Measurements from ENCODE around the gene ZNF48.

The ZNF48 gene

DNA sequence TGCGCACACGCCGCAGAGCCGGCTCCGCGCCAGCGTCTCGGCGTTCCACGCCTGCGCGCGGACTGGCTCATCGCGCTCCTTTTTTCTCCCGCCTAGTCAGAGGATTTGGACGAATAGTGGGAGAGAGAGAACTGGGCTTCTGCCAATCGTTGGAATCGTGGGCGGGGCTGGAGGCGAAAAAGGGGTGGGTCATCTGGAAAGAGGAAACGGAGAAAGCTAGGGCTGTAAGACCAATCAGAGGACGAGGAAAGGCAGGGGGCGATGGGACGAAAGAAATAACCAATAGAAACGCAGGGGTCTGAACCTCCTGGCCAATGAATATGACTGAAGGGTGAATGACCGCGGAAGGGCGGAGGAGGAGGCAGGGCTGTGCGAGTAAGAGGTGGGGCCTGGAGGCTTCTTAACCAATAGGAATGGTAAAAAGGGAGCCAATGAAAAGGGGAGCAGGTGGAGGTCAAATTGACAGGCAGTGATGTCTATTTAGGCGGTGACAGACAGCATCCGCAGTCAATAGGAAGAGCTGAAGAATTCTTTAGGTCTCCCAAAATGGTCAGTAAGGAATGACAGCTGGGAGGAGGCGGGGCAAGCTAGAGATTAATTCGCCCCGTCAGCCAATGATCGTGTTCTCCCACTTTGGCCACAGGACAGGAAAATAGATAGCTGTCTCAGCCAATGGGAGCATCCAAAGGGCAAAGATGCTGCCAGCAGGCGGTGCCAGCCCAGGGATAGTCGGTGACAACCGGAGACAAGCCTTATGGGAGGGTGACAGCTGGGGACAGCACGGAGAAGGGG is 24.6 kb upstream of the ZNF48 start, which contains the start of gene TBC1D10B:
Gene TBC1D10B (minus strand): TSS at position 39 of the 792 bp plus-strand sequence. CDS start 311 bp downstream, outside the sequence.
- TF ChIP-seq, protein P1, sequence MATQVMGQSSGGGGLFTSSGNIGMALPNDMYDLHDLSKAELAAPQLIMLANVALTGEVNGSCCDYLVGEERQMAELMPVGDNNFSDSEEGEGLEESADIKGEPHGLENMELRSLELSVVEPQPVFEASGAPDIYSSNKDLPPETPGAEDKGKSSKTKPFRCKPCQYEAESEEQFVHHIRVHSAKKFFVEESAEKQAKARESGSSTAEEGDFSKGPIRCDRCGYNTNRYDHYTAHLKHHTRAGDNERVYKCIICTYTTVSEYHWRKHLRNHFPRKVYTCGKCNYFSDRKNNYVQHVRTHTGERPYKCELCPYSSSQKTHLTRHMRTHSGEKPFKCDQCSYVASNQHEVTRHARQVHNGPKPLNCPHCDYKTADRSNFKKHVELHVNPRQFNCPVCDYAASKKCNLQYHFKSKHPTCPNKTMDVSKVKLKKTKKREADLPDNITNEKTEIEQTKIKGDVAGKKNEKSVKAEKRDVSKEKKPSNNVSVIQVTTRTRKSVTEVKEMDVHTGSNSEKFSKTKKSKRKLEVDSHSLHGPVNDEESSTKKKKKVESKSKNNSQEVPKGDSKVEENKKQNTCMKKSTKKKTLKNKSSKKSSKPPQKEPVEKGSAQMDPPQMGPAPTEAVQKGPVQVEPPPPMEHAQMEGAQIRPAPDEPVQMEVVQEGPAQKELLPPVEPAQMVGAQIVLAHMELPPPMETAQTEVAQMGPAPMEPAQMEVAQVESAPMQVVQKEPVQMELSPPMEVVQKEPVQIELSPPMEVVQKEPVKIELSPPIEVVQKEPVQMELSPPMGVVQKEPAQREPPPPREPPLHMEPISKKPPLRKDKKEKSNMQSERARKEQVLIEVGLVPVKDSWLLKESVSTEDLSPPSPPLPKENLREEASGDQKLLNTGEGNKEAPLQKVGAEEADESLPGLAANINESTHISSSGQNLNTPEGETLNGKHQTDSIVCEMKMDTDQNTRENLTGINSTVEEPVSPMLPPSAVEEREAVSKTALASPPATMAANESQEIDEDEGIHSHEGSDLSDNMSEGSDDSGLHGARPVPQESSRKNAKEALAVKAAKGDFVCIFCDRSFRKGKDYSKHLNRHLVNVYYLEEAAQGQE (IDR thresholded peaks at IDR 0.05; ENCODE audit: insufficient read depth in 1 of 2, low read depth in 2 of 2, low read length in 2 of 2): no peak
- TF ChIP-seq FOXP2 (optimal IDR thresholded peaks at IDR 0.05; ENCODE audit: borderline replicate concordance, extremely low read depth, extremely low read length, insufficient read depth): no peak
- TF ChIP-seq POLR2AphosphoS5 (IDR thresholded peaks at IDR 0.05; ENCODE audit: low read depth, low read length): no peak; the same call in 1 of the 2 replicates
- no peak for TF ChIP-seq TAF1 (IDR thresholded peaks at IDR 0.05; ENCODE audit: borderline replicate concordance, insufficient read depth, low read length)
- no peak for TF ChIP-seq SIN3A (IDR thresholded peaks at IDR 0.05; ENCODE audit: borderline replicate concordance, insufficient read depth, low read length)

DNA sequence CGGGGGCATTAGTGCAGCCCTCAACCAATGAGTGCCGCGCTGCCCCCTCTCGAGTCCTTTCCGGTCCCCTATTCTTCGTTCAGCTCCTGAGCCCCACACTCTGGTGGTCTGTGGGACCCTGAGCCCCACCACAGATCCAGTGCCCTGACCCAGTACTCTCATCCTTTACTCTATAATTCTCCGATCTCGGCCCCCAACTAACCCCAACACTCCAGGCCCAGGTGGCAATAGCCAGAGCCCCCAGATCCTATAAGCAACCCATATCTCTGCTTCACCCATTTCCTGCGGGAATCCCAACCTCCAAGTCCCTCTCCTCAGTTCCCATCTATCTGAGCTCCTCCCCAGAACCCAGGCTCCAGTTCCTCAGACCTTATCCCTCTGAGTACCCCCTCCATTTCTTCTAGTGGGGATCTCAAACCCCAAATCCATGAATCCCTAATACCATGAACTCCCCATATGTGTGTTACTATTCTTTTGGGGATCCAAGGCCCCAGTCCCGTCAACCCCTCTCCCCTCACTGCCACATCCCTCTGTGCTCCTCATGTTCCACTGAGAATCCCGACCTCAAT is 23.9 kb upstream of the ZNF48 start:
- TF ChIP-seq POLR2AphosphoS5 (IDR thresholded peaks at IDR 0.05; ENCODE audit: low read depth, low read length): peak; percentile 66; the same call in 1 of the 2 replicates
- TF ChIP-seq, protein P1 (IDR thresholded peaks at IDR 0.05; ENCODE audit: insufficient read depth in 1 of 2, low read depth in 2 of 2, low read length in 2 of 2): no peak

DNA sequence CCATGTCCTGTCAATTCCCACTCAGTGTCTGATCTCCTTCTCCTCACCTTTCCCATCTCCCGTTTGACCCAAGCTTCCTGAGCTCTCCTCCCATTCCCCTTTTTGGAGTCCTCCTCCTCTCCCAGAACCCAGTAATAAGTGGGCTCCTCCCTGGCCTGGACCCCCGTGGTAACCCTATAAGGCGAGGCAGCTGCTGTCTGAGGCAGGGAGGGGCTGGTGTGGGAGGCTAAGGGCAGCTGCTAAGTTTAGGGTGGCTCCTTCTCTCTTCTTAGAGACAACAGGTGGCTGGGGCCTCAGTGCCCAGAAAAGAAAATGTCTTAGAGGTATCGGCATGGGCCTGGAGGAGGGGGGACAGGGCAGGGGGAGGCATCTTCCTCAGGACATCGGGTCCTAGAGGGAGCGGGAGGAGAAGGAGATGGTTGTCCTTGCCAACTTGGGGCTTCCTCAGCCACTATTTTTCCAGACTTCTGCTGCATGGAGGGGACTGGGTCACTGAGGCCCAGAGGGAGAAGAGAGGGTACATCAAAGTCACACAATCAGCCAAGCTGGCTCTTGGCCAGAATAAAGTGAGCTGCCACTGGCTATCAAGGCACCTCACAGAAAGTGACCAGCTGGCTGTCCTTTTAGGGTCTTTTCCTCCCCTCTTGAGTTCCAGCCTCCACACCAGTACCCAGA is 23.0 kb upstream of the ZNF48 start:
- TF ChIP-seq POLR2AphosphoS5 (IDR thresholded peaks at IDR 0.05; ENCODE audit: low read depth, low read length) (no peak), SIN3A (IDR thresholded peaks at IDR 0.05; ENCODE audit: borderline replicate concordance, insufficient read depth, low read length) (no peak), TAF1 (IDR thresholded peaks at IDR 0.05; ENCODE audit: borderline replicate concordance, insufficient read depth, low read length) (no peak), FOXP2 (optimal IDR thresholded peaks at IDR 0.05; ENCODE audit: borderline replicate concordance, extremely low read depth, extremely low read length, insufficient read depth) (no peak)
- TF ChIP-seq, protein P1 (IDR thresholded peaks at IDR 0.05; ENCODE audit: insufficient read depth in 1 of 2, low read depth in 2 of 2, low read length in 2 of 2): no peak

DNA sequence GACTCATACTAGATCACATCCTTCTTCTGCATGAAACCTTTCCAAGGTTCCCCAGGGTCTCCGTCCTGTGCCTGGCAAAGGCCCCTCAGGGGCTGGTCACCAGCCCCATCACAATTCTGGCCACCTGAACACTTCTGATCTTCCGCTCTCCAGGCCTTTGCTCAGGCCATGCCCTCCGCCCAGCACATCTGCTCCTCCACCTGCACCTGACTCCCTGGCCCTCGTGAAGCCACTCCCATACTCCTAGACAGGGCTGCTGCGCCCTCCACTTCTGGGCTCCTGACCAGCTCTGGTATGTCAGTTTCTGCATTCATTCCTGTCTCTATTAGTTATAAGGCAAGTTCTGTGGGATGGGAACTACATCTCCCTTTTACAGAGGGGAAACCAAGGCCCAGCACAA is 22.5 kb upstream of the ZNF48 start:
- TF ChIP-seq, protein P1 (IDR thresholded peaks at IDR 0.05; ENCODE audit: insufficient read depth in 1 of 2, low read depth in 2 of 2, low read length in 2 of 2): no peak
- TF ChIP-seq TAF1 (IDR thresholded peaks at IDR 0.05; ENCODE audit: borderline replicate concordance, insufficient read depth, low read length) (no peak), POLR2AphosphoS5 (IDR thresholded peaks at IDR 0.05; ENCODE audit: low read depth, low read length) (no peak), SIN3A (IDR thresholded peaks at IDR 0.05; ENCODE audit: borderline replicate concordance, insufficient read depth, low read length) (no peak), FOXP2 (optimal IDR thresholded peaks at IDR 0.05; ENCODE audit: borderline replicate concordance, extremely low read depth, extremely low read length, insufficient read depth) (no peak)

Measured in PFSK-1 (cell line).